ENCODE measurements around the gene CA14. TPM values are rescaled to one million over a fixed set of nuclear protein-coding genes. Genes with fewer than 3 reads are reported as not detected.
"Not testable (repeated sequence)": the region's sequence is repeated elsewhere in the genome, so short reads cannot be mapped to it uniquely, and the experiment has no call there.

CA14 gene
- total RNA-seq, 6 donors from 2014 or later: 0.61 to 1.0 (median 0.63) TPM; not detected in 2

DNA sequence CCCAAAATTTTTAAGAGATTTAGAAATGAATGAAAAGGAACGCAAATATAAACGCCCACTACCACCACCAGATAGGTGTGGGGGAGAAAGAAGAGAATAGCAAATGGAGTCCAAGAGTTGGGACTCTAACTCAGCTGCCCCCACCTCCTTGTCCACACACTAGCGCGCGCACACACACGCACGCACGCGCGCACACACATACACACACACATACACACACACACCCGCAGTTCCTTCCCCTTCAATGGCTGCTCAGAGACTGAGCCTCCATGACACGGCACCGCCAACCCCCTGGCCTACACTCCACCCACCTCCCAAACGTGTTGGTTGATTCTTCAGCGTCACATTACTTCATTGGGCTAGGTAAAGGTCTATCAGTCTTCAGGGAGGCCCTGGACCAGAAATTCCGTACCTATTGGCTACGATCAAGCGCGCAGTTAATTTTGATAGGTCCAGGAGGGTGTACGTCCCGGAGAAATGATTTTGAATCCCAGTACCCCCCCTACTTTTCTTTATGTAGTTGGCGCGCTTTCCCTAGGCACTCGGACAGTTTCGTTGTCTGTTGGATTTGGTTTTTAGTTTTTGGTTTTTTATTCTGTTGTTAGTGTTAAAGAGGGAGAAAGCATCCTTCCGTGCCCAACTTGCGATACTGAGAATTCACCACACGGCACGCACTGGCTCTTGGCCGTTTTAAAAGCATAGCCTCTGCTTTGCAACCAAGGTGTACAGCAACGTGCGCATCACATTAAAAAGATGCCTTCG lies 21.5 kb upstream of the CA14 start, which contains the start of gene ANP32E:
Gene ANP32E (minus strand): TSS at position 261 of the 762 bp plus-strand sequence. CDS start 326 bp downstream, outside the sequence.
- peaks cover 9 to 20% (median 17%) of the 10 kb centered on the region in 4 donors for H3K4me1 ChIP-seq
- 0% methylated on average over 30 to 33 of the region's 33 CpGs for WGBS, 2 donors
- H3K4me3 ChIP-seq: peak within 1 kb of the TSS; percentile 65 to 93 (median 82)
- H3K27ac ChIP-seq: peak within 1 kb of the TSS; percentile 97 to 100 (median 99)
- peak; percentile 91 to 96 for DNase-seq
- peaks cover 0 to 4% (median 0%) of the 10 kb centered on the region in 4 donors for H3K36me3 ChIP-seq
- no peaks in the 10 kb centered on the region for H3K27me3 ChIP-seq
- TF ChIP-seq POLR2AphosphoS5 (IDR thresholded peaks at IDR 0.05) (peak; percentile 95 to 96), EP300 (IDR thresholded peaks at IDR 0.05) (no peak), POLR2A (IDR thresholded peaks at IDR 0.05) (peak in 3 of 4 donors; percentile 77 to 91 (median 91))
- TF ChIP-seq, protein P1, sequence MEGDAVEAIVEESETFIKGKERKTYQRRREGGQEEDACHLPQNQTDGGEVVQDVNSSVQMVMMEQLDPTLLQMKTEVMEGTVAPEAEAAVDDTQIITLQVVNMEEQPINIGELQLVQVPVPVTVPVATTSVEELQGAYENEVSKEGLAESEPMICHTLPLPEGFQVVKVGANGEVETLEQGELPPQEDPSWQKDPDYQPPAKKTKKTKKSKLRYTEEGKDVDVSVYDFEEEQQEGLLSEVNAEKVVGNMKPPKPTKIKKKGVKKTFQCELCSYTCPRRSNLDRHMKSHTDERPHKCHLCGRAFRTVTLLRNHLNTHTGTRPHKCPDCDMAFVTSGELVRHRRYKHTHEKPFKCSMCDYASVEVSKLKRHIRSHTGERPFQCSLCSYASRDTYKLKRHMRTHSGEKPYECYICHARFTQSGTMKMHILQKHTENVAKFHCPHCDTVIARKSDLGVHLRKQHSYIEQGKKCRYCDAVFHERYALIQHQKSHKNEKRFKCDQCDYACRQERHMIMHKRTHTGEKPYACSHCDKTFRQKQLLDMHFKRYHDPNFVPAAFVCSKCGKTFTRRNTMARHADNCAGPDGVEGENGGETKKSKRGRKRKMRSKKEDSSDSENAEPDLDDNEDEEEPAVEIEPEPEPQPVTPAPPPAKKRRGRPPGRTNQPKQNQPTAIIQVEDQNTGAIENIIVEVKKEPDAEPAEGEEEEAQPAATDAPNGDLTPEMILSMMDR (IDR thresholded peaks at IDR 0.05): peak in 4 of 6 experiments; percentile 9 to 31 (median 26)
- H3K9me3 ChIP-seq: no peaks in the 10 kb centered on the region
- peak; percentile 96 to 98 for ATAC-seq (ENCODE audit: low FRiP score in 2 of 2)

DNA sequence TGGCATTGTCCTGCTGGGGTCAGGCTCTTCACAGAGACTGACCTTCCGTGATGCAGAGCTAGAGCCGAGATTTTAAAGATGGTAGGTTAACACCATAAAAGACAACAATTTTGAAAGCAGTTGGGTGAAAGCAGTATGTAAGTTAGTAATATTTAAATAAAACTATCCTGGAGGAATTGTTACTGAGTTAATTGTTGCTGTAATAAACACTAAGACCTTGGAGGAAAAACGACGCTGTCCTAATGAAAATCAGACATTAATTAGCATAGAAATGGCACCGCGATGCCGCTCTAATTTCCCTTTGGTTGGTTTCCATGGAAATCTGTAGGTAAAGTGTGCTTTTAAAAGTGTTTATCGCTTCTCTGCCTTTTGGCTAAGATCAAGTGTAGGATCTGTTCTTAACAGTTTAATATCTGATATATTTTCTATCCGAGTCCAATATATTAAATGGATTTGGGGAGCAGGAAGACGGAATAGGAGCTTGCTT lies 20.9 kb upstream of the CA14 start:
- Histone ChIP-seq H3K9me3 (no peaks in the 10 kb centered on the region), H3K4me3 (peak overlapping the region; percentile 38 to 90 (median 70)), H3K27me3 (no peaks in the 10 kb centered on the region), H3K36me3 (no peaks in the 10 kb centered on the region), H3K27ac (peak overlapping the region in 2 of 4 donors; percentile 99 to 100), H3K4me1 (peaks cover 9 to 20% (median 17%) of the 10 kb centered on the region in 4 donors)
- ATAC-seq (ENCODE audit: low FRiP score in 2 of 2) (no peak), DNase-seq (no peak)
- TF ChIP-seq POLR2A (IDR thresholded peaks at IDR 0.05): no peak
- TF ChIP-seq, protein P1 (IDR thresholded peaks at IDR 0.05): peak in 1 of 6 experiments; percentile 1
- 40 to 42% methylated on average over 10 of the region's 10 CpGs for WGBS, 2 donors

DNA sequence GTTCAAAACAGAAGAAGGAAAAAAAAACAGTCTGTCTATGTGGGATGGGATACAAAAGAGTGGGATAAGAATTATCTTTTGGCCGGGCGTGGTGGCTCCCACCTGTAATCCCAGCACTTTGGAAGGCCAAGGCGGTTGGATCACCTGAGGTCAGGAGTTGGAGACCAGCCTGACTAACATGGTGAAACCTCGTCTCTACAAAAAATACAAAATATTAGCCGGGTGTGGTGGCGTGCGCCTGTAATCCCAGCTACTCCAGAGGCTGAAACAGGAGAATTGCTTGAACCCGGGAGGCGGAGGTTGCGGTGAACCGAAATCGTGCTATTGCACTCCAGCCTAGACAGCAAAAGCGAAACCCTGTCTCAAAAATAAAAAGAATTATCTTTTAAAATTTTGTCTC lies 20.4 kb upstream of the CA14 start:
- DNase-seq; H3K36me3 ChIP-seq; H3K27me3 ChIP-seq; H3K4me3 ChIP-seq; ATAC-seq (ENCODE audit: low FRiP score in 2 of 2); H3K9me3 ChIP-seq; H3K27ac ChIP-seq: not testable (repeated sequence)
- peaks cover 9 to 20% (median 17%) of the 10 kb centered on the region in 4 donors for H3K4me1 ChIP-seq
- 88 to 91% methylated on average over 13 of the region's 13 CpGs for WGBS, 2 donors

DNA sequence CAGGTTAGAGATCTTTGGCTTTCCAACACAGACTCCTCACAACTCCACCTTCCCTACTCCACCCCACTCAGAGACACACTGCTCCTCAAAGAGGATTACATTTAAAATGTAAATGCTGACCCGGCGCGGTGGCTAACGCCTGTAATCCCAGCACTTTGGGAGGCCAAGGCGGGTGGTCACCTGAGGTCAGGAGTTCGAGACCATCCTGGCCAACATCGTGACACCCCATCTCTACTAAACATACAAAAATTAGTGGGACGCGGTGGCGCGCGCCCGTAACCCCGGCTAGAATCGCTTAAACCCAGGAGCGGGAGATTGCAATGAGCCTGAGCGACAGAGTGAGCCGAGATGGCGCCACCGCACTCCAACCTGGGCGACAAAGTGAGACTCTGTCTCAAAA lies 19.8 kb upstream of the CA14 start:
- no peak for ATAC-seq (ENCODE audit: low FRiP score in 2 of 2)
- H3K4me1 ChIP-seq: peaks cover 9 to 19% (median 17%) of the 10 kb centered on the region in 4 donors
- no peaks in the 10 kb centered on the region for H3K27me3 ChIP-seq
- 89 to 93% methylated on average over 21 of the region's 21 CpGs for WGBS, 2 donors
- H3K27ac ChIP-seq: no peak overlapping the region
- H3K9me3 ChIP-seq: no peaks in the 10 kb centered on the region
- TF ChIP-seq POLR2A (IDR thresholded peaks at IDR 0.05): no peak
- no peak for TF ChIP-seq EP300 (IDR thresholded peaks at IDR 0.05)
- no peak for TF ChIP-seq POLR2AphosphoS5 (IDR thresholded peaks at IDR 0.05)
- TF ChIP-seq, protein P1 (IDR thresholded peaks at IDR 0.05): no peak
- no peaks in the 10 kb centered on the region for H3K36me3 ChIP-seq
- no peak overlapping the region for H3K4me3 ChIP-seq
- DNase-seq: peak in 1 of 2 donors; percentile 71

DNA sequence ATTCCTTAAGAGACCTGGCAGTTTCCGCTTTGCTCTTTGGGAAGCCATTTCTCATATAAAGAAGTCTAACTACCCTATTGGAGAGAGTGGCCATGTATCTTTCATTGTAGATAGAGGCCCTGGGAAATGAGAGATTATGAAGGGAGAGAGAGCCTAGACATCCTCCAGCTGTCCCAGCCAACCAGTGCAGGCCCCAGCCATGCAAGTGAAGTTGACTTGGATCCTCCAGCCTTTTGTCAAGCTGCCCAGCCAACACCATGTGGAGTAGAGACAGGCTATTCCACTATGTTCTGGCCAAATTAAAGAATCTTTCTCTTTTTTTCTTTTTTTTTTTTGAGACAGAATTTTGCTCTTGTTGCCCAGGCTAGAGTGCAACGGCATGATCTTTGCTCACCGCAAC lies 14.6 kb upstream of the CA14 start:
- 86 to 100% methylated on average over 3 of the region's 3 CpGs for WGBS, 2 donors
- no peak overlapping the region for H3K4me3 ChIP-seq
- no peaks in the 10 kb centered on the region for H3K36me3 ChIP-seq
- ATAC-seq (ENCODE audit: low FRiP score in 2 of 2) (no peak), DNase-seq (no peak)
- H3K4me1 ChIP-seq: no peaks in the 10 kb centered on the region
- TF ChIP-seq POLR2A (IDR thresholded peaks at IDR 0.05) (no peak), POLR2AphosphoS5 (IDR thresholded peaks at IDR 0.05) (no peak), EP300 (IDR thresholded peaks at IDR 0.05) (no peak)
- TF ChIP-seq, protein P1 (IDR thresholded peaks at IDR 0.05): no peak
- no peaks in the 10 kb centered on the region for H3K27me3 ChIP-seq
- H3K9me3 ChIP-seq: no peaks in the 10 kb centered on the region
- H3K27ac ChIP-seq: no peak overlapping the region

Measured in upper lobe of left lung (tissue), 6 donors.